ENCODE results near the gene ADAT1.

ADAT1 gene

GRCh38 chr16:75575958-75576357 is 47.1 kb downstream of the ADAT1 start:
- DNase-seq: no peak

- DNase-seq: no peak
These were observed 49.1 kb downstream of the ADAT1 start for GRCh38 chr16:75573955-75574354.

- no peak for DNase-seq
These were observed 50.1 kb downstream of the ADAT1 start for GRCh38 chr16:75572864-75573542.

GRCh38 chr16:75570396-75571065 is 52.5 kb downstream of the ADAT1 start:
- DNase-seq: no peak

- DNase-seq: no peak
These were observed 55.2 kb downstream of the ADAT1 start for GRCh38 chr16:75567911-75568310.

GRCh38 chr16:75566758-75567255 is 56.3 kb downstream of the ADAT1 start:
- DNase-seq: no peak

- no peak for DNase-seq
These were observed 56.9 kb downstream of the ADAT1 start, which contains the start of gene GABARAPL2 for GRCh38 chr16:75566040-75566757. GABARAPL2 (plus strand) TSS chr16:75566379; CDS start chr16:75566487, 108 bp downstream.

GRCh38 chr16:75565640-75566039 is 57.4 kb downstream of the ADAT1 start:
- no peak for DNase-seq

GRCh38 chr16:75559564-75560372 is 63.3 kb downstream of the ADAT1 start:
- no peak for DNase-seq

- no peak for DNase-seq
These were observed 64.2 kb downstream of the ADAT1 start for GRCh38 chr16:75558846-75559401.

GRCh38 chr16:75556431-75556950 is 66.6 kb downstream of the ADAT1 start:
- DNase-seq: no peak

- peak; percentile 27 for DNase-seq
These were observed 67.2 kb downstream of the ADAT1 start, which contains the start of gene TMEM231 for GRCh38 chr16:75555707-75556430. TMEM231 (minus strand) TSS chr16:75556252; CDS start chr16:75556209, 43 bp downstream.

GRCh38 chr16:75555213-75555706 is 67.8 kb downstream of the ADAT1 start:
- peak; percentile 5 for DNase-seq

- DNase-seq: no peak
These were observed 70.1 kb downstream of the ADAT1 start for GRCh38 chr16:75552951-75553350.

GRCh38 chr16:75550211-75550662 is 72.8 kb downstream of the ADAT1 start:
- DNase-seq: no peak
